Glutamatergic neuron (in vitro differentiated cells): ENCODE results near the gene ERCC6L2. TPM values are rescaled to one million over a fixed set of nuclear protein-coding genes. Genes with fewer than 3 reads are reported as not detected.

ENCODE experiments used
- DNase-seq: peaks from one replicate; pipeline ENCODE4 v3.0.0; 2022
- H3K27ac Mint-ChIP-seq: one replicate; pipeline ENCODE4 v1.8.0; 2020; ENCODE audit warnings: mild to moderate bottlenecking, mixed read lengths, inconsistent platforms; ENCODE audit not compliant: unreplicated experiment
- H3K27me3 Mint-ChIP-seq: one replicate; pipeline ENCODE4 v1.8.0; 2020; ENCODE audit warnings: mild to moderate bottlenecking, moderate library complexity, mixed read lengths, inconsistent platforms; ENCODE audit not compliant: unreplicated experiment
- H3K36me3 Mint-ChIP-seq: one replicate; pipeline ENCODE4 v1.8.0; 2020; ENCODE audit warnings: mild to moderate bottlenecking, mixed read lengths, inconsistent platforms; ENCODE audit not compliant: unreplicated experiment
- H3K4me1 Mint-ChIP-seq: one replicate; pipeline ENCODE4 v1.8.0; 2020; ENCODE audit warnings: mild to moderate bottlenecking, low read depth, mixed read lengths, inconsistent platforms; ENCODE audit not compliant: unreplicated experiment
- H3K4me3 Mint-ChIP-seq: one replicate; pipeline ENCODE4 v1.8.0; 2020; ENCODE audit warnings: mild to moderate bottlenecking, mixed read lengths, inconsistent platforms; ENCODE audit not compliant: unreplicated experiment
- H3K9me3 Mint-ChIP-seq: one replicate; pipeline ENCODE4 v1.8.0; 2020; ENCODE audit warnings: mild to moderate bottlenecking, moderate library complexity, mixed read lengths, inconsistent platforms; ENCODE audit not compliant: unreplicated experiment
- CTCF ChIP-seq: fragments of 200-600 bp; sonication (generic); IDR thresholded peaks from one replicate; pipeline ENCODE4 v1.5.0; 2021; ENCODE audit not compliant: partially characterized antibody, unreplicated experiment
- total RNA-seq: library from RNA; stranded (reverse); fragmentation: NEBNext Ultra II Directional; extraction: Animal tissue kit (Norgen Biotek cat#: 25700); gene quantifications from one replicate; pipeline ENCODE4 v1.2.1, GENCODE V29; 2021; ENCODE audit not compliant: unreplicated experiment

ERCC6L2 gene
- total RNA-seq, 1 donor from 2014 or later = 51.3 TPM

GRCh38 chr9:95953986-95954385 is 78.5 kb downstream of the ERCC6L2 start:
- no peak for TF ChIP-seq CTCF

GRCh38 chr9:95954940-95955339 is 79.4 kb downstream of the ERCC6L2 start:
- no peaks in the 10 kb centered on the region for H3K4me1 Mint-ChIP-seq
- no peak for DNase-seq
- peaks cover 22% of the 10 kb centered on the region for H3K36me3 Mint-ChIP-seq
- H3K27me3 Mint-ChIP-seq = peaks cover 1% of the 10 kb centered on the region
- no peak overlapping the region for H3K4me3 Mint-ChIP-seq
- TF ChIP-seq CTCF = no peak
- no peaks in the 10 kb centered on the region for H3K9me3 Mint-ChIP-seq
- H3K27ac Mint-ChIP-seq = no peak overlapping the region

More at GRCh38 chr9:95953986-95954385, 78.5 kb downstream of the ERCC6L2 start:
- Mint-ChIP-seq H3K4me1 (no peaks in the 10 kb centered on the region), H3K4me3 (no peak overlapping the region), H3K27ac (no peak overlapping the region), H3K36me3 (peaks cover 28% of the 10 kb centered on the region), H3K27me3 (peaks cover 1% of the 10 kb centered on the region), H3K9me3 (no peaks in the 10 kb centered on the region)
- no peak for DNase-seq

GRCh38 chr9:95962936-95963335 is 87.4 kb downstream of the ERCC6L2 start:
- H3K36me3 Mint-ChIP-seq = peaks cover 9% of the 10 kb centered on the region
- H3K27me3 Mint-ChIP-seq = no peaks in the 10 kb centered on the region
- H3K27ac Mint-ChIP-seq = no peak overlapping the region
- H3K9me3 Mint-ChIP-seq = no peaks in the 10 kb centered on the region
- no peaks in the 10 kb centered on the region for H3K4me1 Mint-ChIP-seq
- no peak for TF ChIP-seq CTCF
- no peak overlapping the region for H3K4me3 Mint-ChIP-seq
- no peak for DNase-seq

GRCh38 chr9:95963659-95964058 is 88.2 kb downstream of the ERCC6L2 start:
- H3K27ac Mint-ChIP-seq = no peak overlapping the region
- H3K27me3 Mint-ChIP-seq = no peaks in the 10 kb centered on the region
- no peak for TF ChIP-seq CTCF
- H3K9me3 Mint-ChIP-seq = no peaks in the 10 kb centered on the region
- peaks cover 9% of the 10 kb centered on the region for H3K36me3 Mint-ChIP-seq
- H3K4me3 Mint-ChIP-seq = no peak overlapping the region
- no peaks in the 10 kb centered on the region for H3K4me1 Mint-ChIP-seq
- DNase-seq = no peak

GRCh38 chr9:95966306-95966705 is 90.8 kb downstream of the ERCC6L2 start:
- TF ChIP-seq CTCF = no peak
- no peak overlapping the region for H3K27ac Mint-ChIP-seq
- H3K27me3 Mint-ChIP-seq = peaks cover 3% of the 10 kb centered on the region
- no peak overlapping the region for H3K4me3 Mint-ChIP-seq
- no peak for DNase-seq
- H3K9me3 Mint-ChIP-seq = no peaks in the 10 kb centered on the region
- H3K36me3 Mint-ChIP-seq = peaks cover 3% of the 10 kb centered on the region
- H3K4me1 Mint-ChIP-seq = no peaks in the 10 kb centered on the region
